Suppressor macrophage (primary cell): ENCODE data around the gene NCKAP5.

ENCODE experiments used
- DNase-seq, 4 experiments: peaks; one replicate each; pipeline ENCODE4 v3.0.0-alpha.2; 2020 to 2022
- total RNA-seq, 17 experiments: gene quantifications; one replicate each; lab custom pipeline; 2026; ENCODE audit warnings: mixed read lengths in 6 of 17, inconsistent platforms in 3 of 17; lab: John Stamatoyannopoulos, UW

The NCKAP5 gene
- total RNA-seq = 0 to 3.2 (median 0) reads per million in 17 experiments

GRCh38 chr2:133568172-133568571, at the start of gene NCKAP5:
Gene NCKAP5, minus strand, starts transcription at chr2:133568463. Its CDS starts 50,937 bp downstream, at chr2:133517526.
- DNase-seq = no peak

- DNase-seq = no peak
Observed at GRCh38 chr2:133609664-133610063, 41.4 kb upstream of the NCKAP5 start.

GRCh38 chr2:133608291-133608690, 40.0 kb upstream of the NCKAP5 start:
- DNase-seq = no peak

- DNase-seq = no peak
Observed at GRCh38 chr2:133607679-133608078, 39.4 kb upstream of the NCKAP5 start.

GRCh38 chr2:133606616-133607015, 38.4 kb upstream of the NCKAP5 start:
- DNase-seq = no peak

GRCh38 chr2:133605766-133606137, 37.5 kb upstream of the NCKAP5 start:
- no peak for DNase-seq

GRCh38 chr2:133605011-133605765, 36.9 kb upstream of the NCKAP5 start:
- DNase-seq = no peak

GRCh38 chr2:133603109-133603508, 34.8 kb upstream of the NCKAP5 start:
- DNase-seq = no peak

GRCh38 chr2:133602538-133602937, 34.3 kb upstream of the NCKAP5 start:
- no peak for DNase-seq

GRCh38 chr2:133600266-133600928, 32.1 kb upstream of the NCKAP5 start:
- no peak for DNase-seq

GRCh38 chr2:133599811-133600210, 31.5 kb upstream of the NCKAP5 start:
- DNase-seq = no peak

- DNase-seq = no peak
Observed at GRCh38 chr2:133599211-133599803, 31.0 kb upstream of the NCKAP5 start.

- DNase-seq = no peak
Observed at GRCh38 chr2:133598769-133599168, 30.5 kb upstream of the NCKAP5 start.

- DNase-seq = no peak
Observed at GRCh38 chr2:133596701-133597393, 28.6 kb upstream of the NCKAP5 start.

- no peak for DNase-seq
Observed at GRCh38 chr2:133591164-133591563, 22.9 kb upstream of the NCKAP5 start.

GRCh38 chr2:133589456-133589855, 21.2 kb upstream of the NCKAP5 start:
- no peak for DNase-seq

- DNase-seq = no peak
Observed at GRCh38 chr2:133588144-133588543, 19.9 kb upstream of the NCKAP5 start.

GRCh38 chr2:133586978-133587377, 18.7 kb upstream of the NCKAP5 start:
- no peak for DNase-seq

GRCh38 chr2:133581010-133581760, 12.9 kb upstream of the NCKAP5 start:
- DNase-seq = no peak

GRCh38 chr2:133579274-133579673, 11.0 kb upstream of the NCKAP5 start:
- no peak for DNase-seq

GRCh38 chr2:133576714-133577113, 8.5 kb upstream of the NCKAP5 start:
- no peak for DNase-seq

GRCh38 chr2:133574620-133575019, 6.4 kb upstream of the NCKAP5 start:
- DNase-seq = no peak
